DMS 273 (cell line): ENCODE data around the gene ITIH1.
A peak's percentile ranks its signal among the peaks of the same experiment; 100 is the strongest.

Experiments used
- DNase-seq: peaks from one replicate; lab custom pipeline; 2025; ENCODE audit not compliant: unreplicated experiment; lab: John Stamatoyannopoulos, UW

ITIH1 gene

GRCh38 chr3:52788890-52789745 is 11.7 kb downstream of the ITIH1 start:
- no peak for DNase-seq

- DNase-seq: no peak
Observed at GRCh38 chr3:52789746-52790040, 12.3 kb downstream of the ITIH1 start.

DNA sequence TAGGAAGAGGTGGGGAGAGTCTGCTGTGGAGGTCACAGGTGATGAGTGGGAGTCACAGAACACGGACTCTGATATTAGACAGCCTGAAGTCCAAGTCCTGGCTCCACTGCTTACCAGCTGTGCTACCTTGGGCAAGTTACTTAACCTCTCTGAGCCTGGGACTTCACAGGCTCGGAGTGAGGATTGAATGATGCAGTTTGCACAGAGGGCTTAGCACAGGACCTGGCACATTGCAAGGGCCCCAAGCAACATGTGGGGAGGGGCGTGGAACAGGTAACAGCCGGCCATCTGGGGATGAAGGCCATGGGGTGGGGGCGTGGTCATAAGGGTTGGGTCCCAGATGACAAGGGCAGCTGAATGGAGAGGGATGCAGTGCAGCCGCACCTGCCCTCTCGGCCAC is 12.9 kb downstream of the ITIH1 start:
- DNase-seq: no peak

- DNase-seq: no peak
Observed at GRCh38 chr3:52790741-52791140, 13.3 kb downstream of the ITIH1 start.

- no peak for DNase-seq
Observed at GRCh38 chr3:52791366-52791765, 14.0 kb downstream of the ITIH1 start.

DNA sequence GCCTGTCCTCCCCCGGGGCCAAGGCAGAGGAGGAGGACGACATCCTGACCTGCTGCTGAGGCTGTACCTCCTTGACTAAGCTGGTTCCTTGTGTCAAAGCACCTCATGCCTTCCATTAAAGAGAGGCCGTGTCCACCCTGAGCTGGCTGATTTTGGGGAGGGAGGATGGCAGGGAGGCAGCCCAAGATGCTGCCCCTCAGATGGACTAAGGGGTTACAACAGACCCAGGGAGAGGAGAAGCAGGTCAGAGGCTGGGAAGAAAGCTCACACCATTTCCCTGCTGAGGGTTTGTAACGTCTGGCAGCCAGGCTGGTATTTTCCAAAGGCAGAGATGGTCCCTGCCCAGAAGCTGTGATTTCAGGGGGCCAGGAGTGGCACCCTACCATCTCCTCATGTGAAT is 14.5 kb downstream of the ITIH1 start:
- DNase-seq: no peak

GRCh38 chr3:52792413-52792812 is 15.0 kb downstream of the ITIH1 start:
- no peak for DNase-seq

- DNase-seq: peak; percentile 90
Observed at GRCh38 chr3:52792961-52793695, 15.7 kb downstream of the ITIH1 start.

DNA sequence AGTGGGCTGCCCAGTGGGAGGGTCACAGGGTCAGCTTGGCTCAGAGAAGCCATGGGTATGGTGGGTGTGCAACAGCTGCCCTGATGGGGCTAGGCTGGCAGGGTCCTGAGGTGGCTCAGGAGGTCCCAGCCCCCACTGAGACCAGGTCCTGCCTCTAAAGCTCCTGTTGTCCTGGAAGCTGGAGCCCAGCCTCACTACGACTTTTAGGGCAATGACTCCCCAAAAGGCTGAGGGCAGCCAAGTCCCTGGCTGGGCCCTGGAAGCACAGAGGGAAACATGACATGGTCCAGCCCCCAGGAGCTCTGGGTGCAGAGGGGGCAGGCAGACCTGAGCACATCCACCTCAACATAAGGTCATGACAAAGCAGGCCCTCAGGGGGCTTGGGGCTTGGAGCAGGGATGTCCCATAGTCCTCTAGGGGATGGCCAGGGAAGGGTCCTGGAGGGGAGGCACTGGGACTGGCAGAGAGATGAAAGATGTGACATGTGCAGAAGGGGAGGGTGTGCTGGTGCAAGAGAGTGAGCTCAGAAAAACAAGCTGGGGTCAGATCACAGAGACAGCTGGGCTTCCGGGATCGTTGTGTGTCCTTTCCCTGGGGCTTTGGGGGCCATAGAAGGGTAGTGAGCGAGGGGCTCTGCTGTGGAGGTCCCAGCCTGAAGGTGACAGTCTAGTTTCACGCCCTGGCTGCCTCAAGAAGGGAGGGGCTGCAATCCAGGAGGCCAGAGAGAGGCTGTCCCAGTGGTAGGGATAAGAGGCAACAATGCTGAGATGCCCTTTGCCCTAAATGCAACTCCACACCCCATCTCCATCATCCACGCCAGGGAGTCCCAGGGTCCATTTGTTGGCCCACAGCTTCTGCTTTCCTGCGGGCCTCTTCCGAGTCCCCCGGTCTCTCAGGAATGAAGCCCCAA is 16.6 kb downstream of the ITIH1 start:
- DNase-seq: peak; percentile 9

- no peak for DNase-seq
Observed at GRCh38 chr3:52794612-52795099, 17.3 kb downstream of the ITIH1 start, which contains the start of gene ITIH3. ITIH3 (plus strand) TSS chr3:52794796; CDS start chr3:52794804, 8 bp downstream.

DNA sequence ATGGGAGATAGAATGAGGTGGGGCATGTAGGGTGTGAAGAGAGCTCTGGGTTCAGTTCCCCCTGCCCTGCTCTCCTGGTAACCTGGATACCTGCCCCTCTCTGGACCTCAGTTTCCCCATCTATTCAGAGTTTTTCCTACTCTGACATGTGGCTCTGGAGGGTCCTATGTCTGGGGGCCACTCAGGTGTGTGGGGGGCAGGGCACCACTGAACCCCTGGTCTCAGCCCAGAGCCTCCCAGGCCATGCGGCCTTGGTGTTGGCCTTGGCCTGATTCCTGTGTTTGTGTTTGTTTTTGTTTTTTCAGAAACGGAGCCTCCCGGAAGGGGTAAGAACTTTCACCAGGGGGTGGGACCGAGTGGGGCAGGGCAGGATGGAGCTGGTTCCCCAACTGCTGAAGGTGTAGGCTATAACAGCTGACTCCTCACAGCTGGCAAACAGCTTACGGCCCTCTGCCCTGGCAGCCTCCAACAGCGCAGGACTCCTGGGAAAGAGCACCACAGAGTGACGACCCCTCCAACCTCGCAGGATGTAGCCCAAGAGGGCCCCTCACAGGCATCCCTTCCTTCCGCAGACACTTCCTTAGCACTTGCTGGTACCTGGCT is 18.0 kb downstream of the ITIH1 start:
- no peak for DNase-seq

GRCh38 chr3:52796411-52796810 is 19.0 kb downstream of the ITIH1 start:
- DNase-seq: no peak

- DNase-seq: no peak
Observed at GRCh38 chr3:52798376-52798977, 21.1 kb downstream of the ITIH1 start.

DNA sequence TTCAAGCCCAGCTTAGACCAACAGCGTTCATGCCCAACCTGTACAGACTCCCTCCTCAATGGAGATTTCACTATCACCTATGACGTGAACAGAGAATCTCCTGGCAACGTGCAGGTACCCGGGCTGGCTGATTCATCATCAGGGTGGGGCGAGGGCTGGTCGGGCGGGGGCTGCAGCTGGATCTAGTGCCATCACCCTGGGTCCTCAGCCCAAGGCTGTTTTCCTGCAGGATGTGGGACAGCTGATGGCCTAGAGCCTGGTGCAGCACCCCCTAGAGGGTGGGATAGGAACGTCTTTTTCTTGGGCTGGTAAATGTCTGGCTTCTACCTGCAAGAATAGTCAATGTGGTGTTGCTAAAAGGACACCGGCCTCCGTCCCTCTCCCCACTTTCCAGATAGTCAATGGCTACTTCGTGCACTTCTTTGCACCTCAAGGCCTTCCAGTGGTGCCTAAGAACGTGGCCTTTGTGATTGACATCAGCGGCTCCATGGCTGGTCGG is 21.6 kb downstream of the ITIH1 start:
- DNase-seq: peak; percentile 55

GRCh38 chr3:52800079-52800478 is 22.7 kb downstream of the ITIH1 start:
- no peak for DNase-seq

DNA sequence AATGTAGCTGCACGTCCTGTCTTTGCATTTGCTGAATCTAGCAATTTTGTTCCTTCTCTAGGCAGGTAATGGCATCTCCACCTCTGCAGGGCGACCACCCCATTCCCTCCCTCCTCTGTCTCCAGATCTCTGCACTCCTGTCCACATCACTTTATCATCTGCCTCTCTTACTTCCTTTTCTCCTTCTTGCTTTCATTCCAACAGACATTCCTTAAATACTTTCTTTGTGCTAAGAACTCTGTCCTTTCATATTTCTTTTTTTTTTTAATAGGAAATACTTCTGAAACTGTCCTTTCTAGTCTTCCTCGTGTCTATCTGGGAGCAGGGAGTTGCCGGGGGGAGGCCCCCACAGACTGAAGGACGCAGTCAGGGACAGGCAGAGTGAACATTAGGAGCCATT is 24.4 kb downstream of the ITIH1 start:
- no peak for DNase-seq

DNA sequence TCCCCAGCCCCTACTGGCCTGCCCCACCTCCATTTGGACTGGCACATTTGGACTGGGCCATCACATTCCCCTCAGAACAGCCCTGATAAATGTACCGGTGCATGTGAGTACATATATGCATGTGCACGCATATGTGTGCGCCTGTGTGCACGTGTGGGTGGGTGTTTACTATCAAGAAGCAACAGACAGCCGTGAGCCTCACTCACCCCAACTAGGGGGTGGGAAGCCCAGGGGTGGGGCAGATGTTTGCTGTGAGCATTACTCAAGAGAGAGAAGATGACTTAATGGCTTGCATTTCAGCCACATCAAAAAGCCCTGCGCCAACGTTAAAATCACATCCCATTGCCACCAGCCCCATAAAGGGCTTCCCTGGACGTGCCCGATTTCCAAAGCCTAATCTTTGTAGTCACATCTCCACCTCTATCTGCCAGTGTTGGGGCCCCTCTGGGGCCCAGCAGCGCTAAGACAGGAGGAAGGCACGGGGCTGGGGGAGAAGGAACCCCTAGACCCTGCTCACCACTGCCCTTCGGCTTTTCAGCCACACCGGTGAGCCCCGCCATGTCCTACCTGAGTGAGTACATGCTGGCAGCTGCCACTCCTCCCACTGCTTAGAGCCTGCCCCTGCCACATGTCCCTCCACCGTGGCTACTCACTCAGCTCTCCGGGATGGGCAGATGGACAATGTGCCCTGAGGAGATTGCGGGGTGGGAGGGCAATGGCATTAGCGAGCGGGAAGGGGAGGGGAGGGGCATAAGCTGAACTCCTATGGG is 28.1 kb downstream of the ITIH1 start:
- DNase-seq: no peak

- no peak for DNase-seq
Observed at GRCh38 chr3:52809149-52809548, 31.8 kb downstream of the ITIH1 start.

- DNase-seq: no peak
Observed at GRCh38 chr3:52809662-52810377, 32.4 kb downstream of the ITIH1 start.
